Endothelial cell of umbilical vein (primary cell): ENCODE results near the gene OPA3.

Experiments
- EZH2 ChIP-seq: IDR thresholded peaks from 2 replicates; pipeline ENCODE4 v1.6.1; 2012; ENCODE audit warnings: borderline replicate concordance, low read depth, mild to moderate bottlenecking, moderate library complexity, low read length, inconsistent platforms; ENCODE audit not compliant: severe bottlenecking
- POLR2AphosphoS5 ChIP-seq: IDR thresholded peaks from 2 replicates; pipeline ENCODE4 v1.6.1; 2012; ENCODE audit warnings: low read depth, mild to moderate bottlenecking, control low read depth, low read length, moderate library complexity; ENCODE audit not compliant: insufficient read depth
- TF ChIP-seq, protein P1 (sequence below), 2 donors: IDR thresholded peaks; 1 replicate in 1 of 2; 2 replicates in 1 of 2; pipeline ENCODE4 v1.5.1; 2011; ENCODE audit warnings: low read length in 2 of 2, mild to moderate bottlenecking in 2 of 2, moderate library complexity in 2 of 2, control low read depth in 1 of 2, inconsistent platforms in 1 of 2, low read depth in 1 of 2; ENCODE audit not compliant: insufficient read depth in 1 of 2; ENCODE audit errors: extremely low read depth in 1 of 2
- TF ChIP-seq, protein P2 (sequence below): IDR thresholded peaks from 2 replicates; pipeline ENCODE4 v1.6.1; 2011; ENCODE audit not compliant: insufficient read depth, insufficient read length

DNA sequence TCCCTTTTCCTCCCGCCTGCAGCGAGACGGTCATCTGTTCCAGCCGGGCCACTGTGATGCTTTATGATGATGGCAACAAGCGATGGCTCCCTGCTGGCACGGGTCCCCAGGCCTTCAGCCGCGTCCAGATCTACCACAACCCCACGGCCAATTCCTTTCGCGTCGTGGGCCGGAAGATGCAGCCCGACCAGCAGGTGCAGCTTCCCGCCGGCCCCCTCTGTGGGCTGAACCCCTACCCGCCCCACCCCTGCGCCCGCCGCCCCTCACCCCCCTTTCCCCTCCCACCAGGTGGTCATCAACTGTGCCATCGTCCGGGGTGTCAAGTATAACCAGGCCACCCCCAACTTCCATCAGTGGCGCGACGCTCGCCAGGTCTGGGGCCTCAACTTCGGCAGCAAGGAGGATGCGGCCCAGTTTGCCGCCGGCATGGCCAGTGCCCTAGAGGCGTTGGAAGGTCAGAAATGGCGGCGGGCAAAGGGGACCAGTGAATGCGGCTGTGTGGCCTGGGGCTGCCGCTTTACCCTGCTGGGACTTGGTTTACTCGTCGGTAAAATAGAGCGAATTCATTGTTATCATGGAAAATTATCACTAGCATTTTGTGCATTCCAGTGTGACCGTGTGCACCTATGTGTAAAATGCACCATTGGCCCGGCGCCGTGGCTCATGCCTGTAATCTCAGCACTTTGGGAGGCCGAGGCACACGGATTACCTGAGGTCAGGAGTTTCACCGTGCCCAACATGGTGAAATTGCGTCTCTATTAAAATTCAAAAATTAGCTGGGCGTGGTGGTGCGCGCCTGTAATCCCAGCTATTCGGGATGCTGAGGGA is 66.7 kb downstream of the OPA3 start:
- TF ChIP-seq, protein P1, sequence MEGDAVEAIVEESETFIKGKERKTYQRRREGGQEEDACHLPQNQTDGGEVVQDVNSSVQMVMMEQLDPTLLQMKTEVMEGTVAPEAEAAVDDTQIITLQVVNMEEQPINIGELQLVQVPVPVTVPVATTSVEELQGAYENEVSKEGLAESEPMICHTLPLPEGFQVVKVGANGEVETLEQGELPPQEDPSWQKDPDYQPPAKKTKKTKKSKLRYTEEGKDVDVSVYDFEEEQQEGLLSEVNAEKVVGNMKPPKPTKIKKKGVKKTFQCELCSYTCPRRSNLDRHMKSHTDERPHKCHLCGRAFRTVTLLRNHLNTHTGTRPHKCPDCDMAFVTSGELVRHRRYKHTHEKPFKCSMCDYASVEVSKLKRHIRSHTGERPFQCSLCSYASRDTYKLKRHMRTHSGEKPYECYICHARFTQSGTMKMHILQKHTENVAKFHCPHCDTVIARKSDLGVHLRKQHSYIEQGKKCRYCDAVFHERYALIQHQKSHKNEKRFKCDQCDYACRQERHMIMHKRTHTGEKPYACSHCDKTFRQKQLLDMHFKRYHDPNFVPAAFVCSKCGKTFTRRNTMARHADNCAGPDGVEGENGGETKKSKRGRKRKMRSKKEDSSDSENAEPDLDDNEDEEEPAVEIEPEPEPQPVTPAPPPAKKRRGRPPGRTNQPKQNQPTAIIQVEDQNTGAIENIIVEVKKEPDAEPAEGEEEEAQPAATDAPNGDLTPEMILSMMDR (IDR thresholded peaks at IDR 0.05; ENCODE audit: extremely low read depth in 1 of 2, insufficient read depth in 1 of 2, low read depth in 1 of 2, low read length in 2 of 2), result no peak
- no peak for TF ChIP-seq EZH2
- TF ChIP-seq, protein P2, sequence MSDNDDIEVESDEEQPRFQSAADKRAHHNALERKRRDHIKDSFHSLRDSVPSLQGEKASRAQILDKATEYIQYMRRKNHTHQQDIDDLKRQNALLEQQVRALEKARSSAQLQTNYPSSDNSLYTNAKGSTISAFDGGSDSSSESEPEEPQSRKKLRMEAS, result no peak
- no peak for TF ChIP-seq POLR2AphosphoS5
